ENCODE measurements around the gene RAD50. TPM values are rescaled to one million over a fixed set of nuclear protein-coding genes. Genes with fewer than 3 reads are reported as not detected.
A peak's percentile ranks its signal among the peaks of the same experiment; 100 is the strongest.

Gene RAD50
- total and polyA plus RNA-seq, 10 of the 15 experiments (the other 5 are each of a cell fraction or from before 2014, with no cell fraction given), result 12.8 to 68.6 (median 47.0) TPM

DNA sequence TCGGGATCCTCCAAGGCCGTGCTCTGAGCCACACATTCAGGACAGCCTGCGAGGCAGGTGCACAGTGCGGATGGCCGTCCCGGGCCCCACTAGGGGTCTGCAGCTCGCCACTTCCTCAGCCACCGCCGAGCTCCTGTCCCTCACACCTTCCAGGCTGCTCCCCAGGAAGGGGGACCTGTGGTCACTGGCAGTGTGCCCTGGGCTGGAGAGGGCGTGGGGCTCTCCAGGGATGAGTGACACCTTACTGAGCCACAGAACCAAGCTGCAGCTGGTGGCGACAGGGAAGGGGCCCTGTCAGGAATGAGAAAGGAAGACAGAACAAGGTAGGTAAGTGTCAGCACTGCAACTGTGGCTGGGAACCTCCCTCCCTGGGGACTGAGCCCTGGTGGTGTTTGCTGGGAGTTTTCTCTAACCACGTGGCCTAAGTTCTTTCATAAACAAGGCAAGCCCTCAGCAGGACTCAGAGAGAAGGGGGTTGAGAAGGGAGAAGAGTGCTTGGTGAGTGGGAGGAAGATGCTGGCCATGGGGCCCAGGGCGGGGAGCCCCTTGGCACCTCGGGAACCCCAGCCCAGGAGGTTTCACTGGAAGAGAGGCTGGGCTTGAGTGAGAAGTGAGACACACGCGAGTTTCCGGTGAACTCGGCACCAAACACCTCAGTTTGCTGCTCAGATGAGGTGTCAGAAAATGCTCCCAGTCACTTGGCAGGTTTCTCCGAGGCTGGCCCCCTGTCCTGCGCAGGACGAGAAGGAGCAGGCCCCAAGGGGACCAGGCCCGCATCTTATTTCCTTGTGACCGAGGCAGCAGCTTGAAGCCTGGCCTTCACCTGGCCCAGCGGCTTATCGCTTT lies 106.4 kb downstream of the RAD50 start (continued):
- TF ChIP-seq, protein P1, sequence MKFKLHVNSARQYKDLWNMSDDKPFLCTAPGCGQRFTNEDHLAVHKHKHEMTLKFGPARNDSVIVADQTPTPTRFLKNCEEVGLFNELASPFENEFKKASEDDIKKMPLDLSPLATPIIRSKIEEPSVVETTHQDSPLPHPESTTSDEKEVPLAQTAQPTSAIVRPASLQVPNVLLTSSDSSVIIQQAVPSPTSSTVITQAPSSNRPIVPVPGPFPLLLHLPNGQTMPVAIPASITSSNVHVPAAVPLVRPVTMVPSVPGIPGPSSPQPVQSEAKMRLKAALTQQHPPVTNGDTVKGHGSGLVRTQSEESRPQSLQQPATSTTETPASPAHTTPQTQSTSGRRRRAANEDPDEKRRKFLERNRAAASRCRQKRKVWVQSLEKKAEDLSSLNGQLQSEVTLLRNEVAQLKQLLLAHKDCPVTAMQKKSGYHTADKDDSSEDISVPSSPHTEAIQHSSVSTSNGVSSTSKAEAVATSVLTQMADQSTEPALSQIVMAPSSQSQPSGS (IDR thresholded peaks at IDR 0.05; ENCODE audit: low read length), result no peak
- TF ChIP-seq IKZF1 (conservative IDR thresholded peaks at IDR 0.05) (peak; percentile 99), GABPA (IDR thresholded peaks at IDR 0.05; ENCODE audit: low read depth) (no peak), DPF2 (IDR thresholded peaks at IDR 0.05) (peak; percentile 95), FOS (IDR thresholded peaks at IDR 0.05; ENCODE audit: borderline replicate concordance, extremely low read depth, insufficient read length) (no peak), SIN3A (IDR thresholded peaks at IDR 0.05; ENCODE audit: low read depth, low read length) (no peak), NR2F1 (conservative IDR thresholded peaks at IDR 0.05) (peak; percentile 52; the same call in 1 of the 2 replicates), CHD2 (IDR thresholded peaks at IDR 0.05; ENCODE audit: borderline replicate concordance, low read depth, low read length) (peak; percentile 74; the same call in 1 of the 2 replicates), SMARCA5 (IDR thresholded peaks at IDR 0.05) (peak; percentile 90), SRF (IDR thresholded peaks at IDR 0.05; ENCODE audit: low read depth in 2 of 2, low read length in 2 of 2) (no peak)
- TF ChIP-seq, protein P2, sequence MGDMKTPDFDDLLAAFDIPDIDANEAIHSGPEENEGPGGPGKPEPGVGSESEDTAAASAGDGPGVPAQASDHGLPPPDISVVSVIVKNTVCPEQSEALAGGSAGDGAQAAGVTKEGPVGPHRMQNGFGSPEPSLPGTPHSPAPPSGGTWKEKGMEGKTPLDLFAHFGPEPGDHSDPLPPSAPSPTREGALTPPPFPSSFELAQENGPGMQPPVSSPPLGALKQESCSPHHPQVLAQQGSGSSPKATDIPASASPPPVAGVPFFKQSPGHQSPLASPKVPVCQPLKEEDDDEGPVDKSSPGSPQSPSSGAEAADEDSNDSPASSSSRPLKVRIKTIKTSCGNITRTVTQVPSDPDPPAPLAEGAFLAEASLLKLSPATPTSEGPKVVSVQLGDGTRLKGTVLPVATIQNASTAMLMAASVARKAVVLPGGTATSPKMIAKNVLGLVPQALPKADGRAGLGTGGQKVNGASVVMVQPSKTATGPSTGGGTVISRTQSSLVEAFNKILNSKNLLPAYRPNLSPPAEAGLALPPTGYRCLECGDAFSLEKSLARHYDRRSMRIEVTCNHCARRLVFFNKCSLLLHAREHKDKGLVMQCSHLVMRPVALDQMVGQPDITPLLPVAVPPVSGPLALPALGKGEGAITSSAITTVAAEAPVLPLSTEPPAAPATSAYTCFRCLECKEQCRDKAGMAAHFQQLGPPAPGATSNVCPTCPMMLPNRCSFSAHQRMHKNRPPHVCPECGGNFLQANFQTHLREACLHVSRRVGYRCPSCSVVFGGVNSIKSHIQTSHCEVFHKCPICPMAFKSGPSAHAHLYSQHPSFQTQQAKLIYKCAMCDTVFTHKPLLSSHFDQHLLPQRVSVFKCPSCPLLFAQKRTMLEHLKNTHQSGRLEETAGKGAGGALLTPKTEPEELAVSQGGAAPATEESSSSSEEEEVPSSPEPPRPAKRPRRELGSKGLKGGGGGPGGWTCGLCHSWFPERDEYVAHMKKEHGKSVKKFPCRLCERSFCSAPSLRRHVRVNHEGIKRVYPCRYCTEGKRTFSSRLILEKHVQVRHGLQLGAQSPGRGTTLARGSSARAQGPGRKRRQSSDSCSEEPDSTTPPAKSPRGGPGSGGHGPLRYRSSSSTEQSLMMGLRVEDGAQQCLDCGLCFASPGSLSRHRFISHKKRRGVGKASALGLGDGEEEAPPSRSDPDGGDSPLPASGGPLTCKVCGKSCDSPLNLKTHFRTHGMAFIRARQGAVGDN (IDR thresholded peaks at IDR 0.05), result peak; percentile 96
- TF ChIP-seq, protein P3, sequence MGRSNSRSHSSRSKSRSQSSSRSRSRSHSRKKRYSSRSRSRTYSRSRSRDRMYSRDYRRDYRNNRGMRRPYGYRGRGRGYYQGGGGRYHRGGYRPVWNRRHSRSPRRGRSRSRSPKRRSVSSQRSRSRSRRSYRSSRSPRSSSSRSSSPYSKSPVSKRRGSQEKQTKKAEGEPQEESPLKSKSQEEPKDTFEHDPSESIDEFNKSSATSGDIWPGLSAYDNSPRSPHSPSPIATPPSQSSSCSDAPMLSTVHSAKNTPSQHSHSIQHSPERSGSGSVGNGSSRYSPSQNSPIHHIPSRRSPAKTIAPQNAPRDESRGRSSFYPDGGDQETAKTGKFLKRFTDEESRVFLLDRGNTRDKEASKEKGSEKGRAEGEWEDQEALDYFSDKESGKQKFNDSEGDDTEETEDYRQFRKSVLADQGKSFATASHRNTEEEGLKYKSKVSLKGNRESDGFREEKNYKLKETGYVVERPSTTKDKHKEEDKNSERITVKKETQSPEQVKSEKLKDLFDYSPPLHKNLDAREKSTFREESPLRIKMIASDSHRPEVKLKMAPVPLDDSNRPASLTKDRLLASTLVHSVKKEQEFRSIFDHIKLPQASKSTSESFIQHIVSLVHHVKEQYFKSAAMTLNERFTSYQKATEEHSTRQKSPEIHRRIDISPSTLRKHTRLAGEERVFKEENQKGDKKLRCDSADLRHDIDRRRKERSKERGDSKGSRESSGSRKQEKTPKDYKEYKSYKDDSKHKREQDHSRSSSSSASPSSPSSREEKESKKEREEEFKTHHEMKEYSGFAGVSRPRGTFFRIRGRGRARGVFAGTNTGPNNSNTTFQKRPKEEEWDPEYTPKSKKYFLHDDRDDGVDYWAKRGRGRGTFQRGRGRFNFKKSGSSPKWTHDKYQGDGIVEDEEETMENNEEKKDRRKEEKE (IDR thresholded peaks at IDR 0.05), result no peak
- TF ChIP-seq, protein P4, sequence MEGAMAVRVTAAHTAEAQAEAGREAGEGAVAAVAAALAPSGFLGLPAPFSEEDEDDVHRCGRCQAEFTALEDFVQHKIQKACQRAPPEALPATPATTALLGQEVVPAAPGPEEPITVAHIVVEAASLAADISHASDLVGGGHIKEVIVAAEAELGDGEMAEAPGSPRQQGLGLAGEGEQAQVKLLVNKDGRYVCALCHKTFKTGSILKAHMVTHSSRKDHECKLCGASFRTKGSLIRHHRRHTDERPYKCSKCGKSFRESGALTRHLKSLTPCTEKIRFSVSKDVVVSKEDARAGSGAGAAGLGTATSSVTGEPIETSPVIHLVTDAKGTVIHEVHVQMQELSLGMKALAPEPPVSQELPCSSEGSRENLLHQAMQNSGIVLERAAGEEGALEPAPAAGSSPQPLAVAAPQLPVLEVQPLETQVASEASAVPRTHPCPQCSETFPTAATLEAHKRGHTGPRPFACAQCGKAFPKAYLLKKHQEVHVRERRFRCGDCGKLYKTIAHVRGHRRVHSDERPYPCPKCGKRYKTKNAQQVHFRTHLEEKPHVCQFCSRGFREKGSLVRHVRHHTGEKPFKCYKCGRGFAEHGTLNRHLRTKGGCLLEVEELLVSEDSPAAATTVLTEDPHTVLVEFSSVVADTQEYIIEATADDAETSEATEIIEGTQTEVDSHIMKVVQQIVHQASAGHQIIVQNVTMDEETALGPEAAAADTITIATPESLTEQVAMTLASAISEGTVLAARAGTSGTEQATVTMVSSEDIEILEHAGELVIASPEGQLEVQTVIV (IDR thresholded peaks at IDR 0.05; ENCODE audit: borderline replicate concordance, partially characterized antibody), result no peak
- TF ChIP-seq, protein P5, sequence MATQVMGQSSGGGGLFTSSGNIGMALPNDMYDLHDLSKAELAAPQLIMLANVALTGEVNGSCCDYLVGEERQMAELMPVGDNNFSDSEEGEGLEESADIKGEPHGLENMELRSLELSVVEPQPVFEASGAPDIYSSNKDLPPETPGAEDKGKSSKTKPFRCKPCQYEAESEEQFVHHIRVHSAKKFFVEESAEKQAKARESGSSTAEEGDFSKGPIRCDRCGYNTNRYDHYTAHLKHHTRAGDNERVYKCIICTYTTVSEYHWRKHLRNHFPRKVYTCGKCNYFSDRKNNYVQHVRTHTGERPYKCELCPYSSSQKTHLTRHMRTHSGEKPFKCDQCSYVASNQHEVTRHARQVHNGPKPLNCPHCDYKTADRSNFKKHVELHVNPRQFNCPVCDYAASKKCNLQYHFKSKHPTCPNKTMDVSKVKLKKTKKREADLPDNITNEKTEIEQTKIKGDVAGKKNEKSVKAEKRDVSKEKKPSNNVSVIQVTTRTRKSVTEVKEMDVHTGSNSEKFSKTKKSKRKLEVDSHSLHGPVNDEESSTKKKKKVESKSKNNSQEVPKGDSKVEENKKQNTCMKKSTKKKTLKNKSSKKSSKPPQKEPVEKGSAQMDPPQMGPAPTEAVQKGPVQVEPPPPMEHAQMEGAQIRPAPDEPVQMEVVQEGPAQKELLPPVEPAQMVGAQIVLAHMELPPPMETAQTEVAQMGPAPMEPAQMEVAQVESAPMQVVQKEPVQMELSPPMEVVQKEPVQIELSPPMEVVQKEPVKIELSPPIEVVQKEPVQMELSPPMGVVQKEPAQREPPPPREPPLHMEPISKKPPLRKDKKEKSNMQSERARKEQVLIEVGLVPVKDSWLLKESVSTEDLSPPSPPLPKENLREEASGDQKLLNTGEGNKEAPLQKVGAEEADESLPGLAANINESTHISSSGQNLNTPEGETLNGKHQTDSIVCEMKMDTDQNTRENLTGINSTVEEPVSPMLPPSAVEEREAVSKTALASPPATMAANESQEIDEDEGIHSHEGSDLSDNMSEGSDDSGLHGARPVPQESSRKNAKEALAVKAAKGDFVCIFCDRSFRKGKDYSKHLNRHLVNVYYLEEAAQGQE (IDR thresholded peaks at IDR 0.05; ENCODE audit: low read depth, low read length), result no peak

All from GM12878 (cell line).